Gastrocnemius medialis (tissue), 4 donors: ENCODE measurements around the gene HSD17B10.

Source experiments
- CTCF ChIP-seq, 5 experiments: fragments of 450-650 bp in 3 of 5; fragments of 200-600 bp in 2 of 5; sonication (generic) in 2 of 5; IDR thresholded peaks in 4 of 5; conservative IDR thresholded peaks in 1 of 5; 1 replicate in 4 of 5; 2 replicates in 1 of 5; pipeline ENCODE4 v1.5.1; 2016 to 2019; ENCODE audit warnings: antibody characterized with exemption in 5 of 5, mild to moderate bottlenecking in 3 of 5, moderate library complexity in 3 of 5
- POLR2A ChIP-seq, 2 donors: fragments of 450-650 bp; IDR thresholded peaks; one replicate each; pipeline ENCODE4 v1.6.1; 2017; ENCODE audit warnings: antibody characterized with exemption in 2 of 2, mild to moderate bottlenecking in 2 of 2, moderate library complexity in 2 of 2

- TF ChIP-seq CTCF (IDR thresholded peaks at IDR 0.05 in 4 of 5, conservative IDR thresholded peaks at IDR 0.05 in 1 of 5), result no peak
- no peak for TF ChIP-seq POLR2A (IDR thresholded peaks at IDR 0.05)
Measured at GRCh38 chrX:53483416-53483815, 49.2 kb upstream of the HSD17B10 start.
